IMR-90 (cell line): Measurements from ENCODE around the gene LCK. TPM values are rescaled to one million over a fixed set of nuclear protein-coding genes. Genes with fewer than 3 reads are reported as not detected.

Experiments used
- ATAC-seq: fragments of 200-7000 bp; cut with Tn5 transposase; 2 replicates; pipeline ENCODE4 v1.9.1; 2020; ENCODE audit warnings: low read depth, mild to moderate bottlenecking, moderate library complexity
- BruUV-seq: library from RNA; stranded (reverse); fragments of 400-500 nt; replicated peaks from 2 replicates; lab custom pipeline; 2021; lab: Mats Ljungman, UMichigan
- CTCF ChIA-PET: fragments of 300-600 bp; formaldehyde crosslinking; extraction: SDS; loops from one replicate; lab custom pipeline; 2021; ENCODE audit warnings: antibody characterized with exemption; lab: Yijun Ruan, JAX
- POLR2A ChIA-PET: fragments of 300-600 bp; sonication (Branson Sonifier 250); formaldehyde crosslinking; loops from one replicate; lab custom pipeline; 2022; ENCODE audit warnings: antibody characterized with exemption; ENCODE audit not compliant: unreplicated experiment; lab: Charles Lee
- DNase-seq: peaks from one replicate; pipeline ENCODE4 v3.0.0; 2013
- H2AFZ ChIP-seq: replicated peaks from 2 replicates; pipeline ENCODE3; 2013; ENCODE audit warnings: low read length, mild to moderate bottlenecking; ENCODE audit not compliant: poor library complexity
- H2AK5ac ChIP-seq: 2 replicates; pipeline ENCODE4 v1.6.1; 2013; ENCODE audit warnings: low read depth, low read length, inconsistent platforms
- H2AK9ac ChIP-seq: replicated peaks from 2 replicates; pipeline ENCODE3; 2013; ENCODE audit warnings: mild to moderate bottlenecking, low read depth, low read length, moderate library complexity; ENCODE audit not compliant: poor library complexity
- H2BK120ac ChIP-seq: 2 replicates; pipeline ENCODE4 v1.6.1; 2013; ENCODE audit warnings: low read depth, low read length, inconsistent platforms
- H2BK15ac ChIP-seq: 3 replicates; pipeline ENCODE4 v1.6.1; 2013; ENCODE audit warnings: low read depth, low read length, inconsistent platforms
- H2BK20ac ChIP-seq: 2 replicates; pipeline ENCODE4 v1.6.1; 2013; ENCODE audit warnings: low read depth, mild to moderate bottlenecking, inconsistent platforms, low read length, moderate library complexity
- H2BK5ac ChIP-seq: 2 replicates; pipeline ENCODE4 v1.6.1; 2013; ENCODE audit warnings: mild to moderate bottlenecking, low read depth, low read length, inconsistent platforms; ENCODE audit not compliant: poor library complexity, severe bottlenecking
- H3K14ac ChIP-seq: replicated peaks from 2 replicates; pipeline ENCODE4 v1.6.1; 2013; ENCODE audit warnings: low read depth, low read length, inconsistent platforms
- H3K18ac ChIP-seq: 2 replicates; pipeline ENCODE4 v1.6.1; 2013; ENCODE audit warnings: low read depth, low read length, control low read depth
- H3K23ac ChIP-seq: 2 replicates; pipeline ENCODE4 v1.6.1; 2013; ENCODE audit warnings: low read depth, low read length, inconsistent platforms
- H3K27ac ChIP-seq: 2 replicates; pipeline ENCODE4 v1.5.1; 2013; ENCODE audit warnings: mild to moderate bottlenecking, control low read depth, low read length; ENCODE audit not compliant: insufficient read depth
- H3K27me3 ChIP-seq: 2 replicates; pipeline ENCODE4 v1.6.1; 2013; ENCODE audit warnings: low read length; ENCODE audit not compliant: control insufficient read depth, insufficient read depth
- H3K36me3 ChIP-seq: 2 replicates; pipeline ENCODE4 v1.6.1; 2013; ENCODE audit warnings: low read length, mixed read lengths; ENCODE audit not compliant: control insufficient read depth, insufficient read depth
- H3K4ac ChIP-seq: 2 replicates; pipeline ENCODE4 v1.6.1; 2013; ENCODE audit warnings: low read depth, low read length, inconsistent platforms
- H3K4me1 ChIP-seq: 2 replicates; pipeline ENCODE4 v1.6.1; 2013; ENCODE audit warnings: low read length, mixed read lengths; ENCODE audit not compliant: control insufficient read depth, insufficient read depth
- H3K4me2 ChIP-seq: 2 replicates; pipeline ENCODE4 v1.6.1; 2013; ENCODE audit warnings: low read depth, mild to moderate bottlenecking, control low read depth, low read length, moderate library complexity
- H3K4me3 ChIP-seq: 2 replicates; pipeline ENCODE4 v1.5.1; 2013; ENCODE audit warnings: low read depth, mild to moderate bottlenecking, control low read depth, low read length, moderate library complexity; ENCODE audit not compliant: insufficient read depth
- H3K56ac ChIP-seq: 2 replicates; pipeline ENCODE4 v1.6.1; 2013; ENCODE audit warnings: low read length, inconsistent platforms; ENCODE audit not compliant: insufficient read depth; ENCODE audit errors: extremely low read depth
- H3K79me1 ChIP-seq, 2 experiments: 2 replicates each; pipeline ENCODE4 v1.6.1; 2013; ENCODE audit warnings: low read length in 2 of 2, inconsistent platforms in 1 of 2, low read depth in 1 of 2
- H3K9ac ChIP-seq: 2 replicates; pipeline ENCODE4 v1.6.1; 2013; ENCODE audit warnings: low read depth, low read length, control low read depth
- H3K9me1 ChIP-seq: 2 replicates; pipeline ENCODE4 v1.6.1; 2013; ENCODE audit warnings: low read length, inconsistent platforms; ENCODE audit not compliant: insufficient read depth
- H3K9me3 ChIP-seq: 2 replicates; pipeline ENCODE4 v1.6.1; 2013; ENCODE audit warnings: low read length; ENCODE audit not compliant: control insufficient read depth, insufficient read depth
- H4K20me1 ChIP-seq: 2 replicates; pipeline ENCODE4 v1.6.1; 2013; ENCODE audit warnings: low read length, inconsistent platforms; ENCODE audit not compliant: insufficient read depth
- H4K5ac ChIP-seq: 2 replicates; pipeline ENCODE4 v1.6.1; 2013; ENCODE audit warnings: mild to moderate bottlenecking, low read depth, low read length, control low read depth
- H4K8ac ChIP-seq, 2 experiments: 2 replicates each; pipeline ENCODE4 v1.6.1; 2013; ENCODE audit warnings: low read depth in 2 of 2, low read length in 2 of 2, control low read depth in 1 of 2, inconsistent platforms in 1 of 2
- H4K91ac ChIP-seq: 2 replicates; pipeline ENCODE4 v1.6.1; 2013; ENCODE audit warnings: low read depth, low read length, inconsistent platforms; ENCODE audit not compliant: insufficient read depth
- BHLHE40 ChIP-seq: fragments of 150-350 bp; IDR thresholded peaks from 2 replicates; pipeline ENCODE4 v1.6.1; 2016; ENCODE audit warnings: mild to moderate bottlenecking, low read depth, low read length
- CEBPB ChIP-seq: IDR thresholded peaks from 2 replicates; pipeline ENCODE4 v1.6.1; 2012; ENCODE audit warnings: low read depth, low read length, improper control_type of control experiment
- CHD1 ChIP-seq: IDR thresholded peaks from 2 replicates; pipeline ENCODE4 v1.6.1; 2012; ENCODE audit warnings: low read depth, low read length, improper control_type of control experiment
- ELK1 ChIP-seq: fragments of 150-350 bp; IDR thresholded peaks from 2 replicates; pipeline ENCODE4 v1.6.1; 2016; ENCODE audit warnings: low read depth, mild to moderate bottlenecking, low read length, moderate library complexity, borderline replicate concordance
- FOS ChIP-seq: fragments of 150-350 bp; IDR thresholded peaks from 2 replicates; pipeline ENCODE4 v1.6.1; 2016; ENCODE audit warnings: low read depth, low read length
- MAFK ChIP-seq: IDR thresholded peaks from 2 replicates; pipeline ENCODE4 v1.6.1; 2012; ENCODE audit warnings: low read depth, low read length, improper control_type of control experiment
- MAZ ChIP-seq: IDR thresholded peaks from 2 replicates; pipeline ENCODE4 v1.6.1; 2012; ENCODE audit warnings: low read depth, mild to moderate bottlenecking, low read length, improper control_type of control experiment, moderate library complexity, borderline replicate concordance
- MXI1 ChIP-seq: IDR thresholded peaks from 2 replicates; pipeline ENCODE4 v1.6.1; 2012; ENCODE audit warnings: low read depth, mild to moderate bottlenecking, low read length, moderate library complexity, borderline replicate concordance
- NFE2L2 ChIP-seq: fragments of 150-350 bp; IDR thresholded peaks from 2 replicates; pipeline ENCODE4 v1.6.1; 2016; ENCODE audit warnings: low read depth, mild to moderate bottlenecking, low read length
- POLR2A ChIP-seq: IDR thresholded peaks from 2 replicates; pipeline ENCODE4 v1.6.1; 2012; ENCODE audit warnings: mild to moderate bottlenecking, low read depth, low read length
- RAD21 ChIP-seq: IDR thresholded peaks from 2 replicates; pipeline ENCODE4 v1.6.1; 2012; ENCODE audit warnings: low read length, improper control_type of control experiment
- RFX5 ChIP-seq: IDR thresholded peaks from 2 replicates; pipeline ENCODE4 v1.8.0; 2012; ENCODE audit warnings: low read depth, mild to moderate bottlenecking, low read length, moderate library complexity
- SMC3 ChIP-seq: fragments of 150-350 bp; IDR thresholded peaks from 2 replicates; pipeline ENCODE4 v1.6.1; 2016; ENCODE audit warnings: low read depth, mild to moderate bottlenecking, antibody characterized with exemption, low read length, moderate library complexity
- dilution Hi-C: fragments of 300-500 bp; cut with HindIII; formaldehyde crosslinking; loops from one replicate; pipeline ENCODE4 v1.14.3; 2018; ENCODE audit warnings: low sequenced_read_pairs; ENCODE audit not compliant: unreplicated experiment
- in situ Hi-C: fragments of 300-500 bp; cut with MboI; formaldehyde crosslinking; loops from 3 replicates; pipeline ENCODE4 v1.14.3; 2019; ENCODE audit warnings: low sequenced_read_pairs, inconsistent platforms, mixed read lengths
- intact Hi-C: fragments of 100-400 bp; cut with micrococcal nuclease; formaldehyde crosslinking; loops from 2 replicates; pipeline ENCODE4 v1.10.0; 2022
- polyA plus RNA-seq, 3 experiments: library from polyadenylated mRNA; depleted of rRNA; stranded (reverse); fragments of >200 nt; gene quantifications; 2 replicates each; pipeline ENCODE4 v1.2.3, GENCODE V29; 2012; ENCODE audit warnings: low replicate concordance in 1 of 3
- total RNA-seq: library from RNA; depleted of rRNA; stranded (reverse); fragments of >200 nt; gene quantifications from 2 replicates; pipeline ENCODE4 v1.2.3, GENCODE V29; 2012
- TF ChIP-seq, protein P1 (sequence below): conservative IDR thresholded peaks from 2 replicates; pipeline ENCODE4 v1.5.1; 2012; ENCODE audit warnings: mild to moderate bottlenecking, low read depth, low read length, improper control_type of control experiment
- TF ChIP-seq, protein P2 (sequence below): fragments of 150-350 bp; IDR thresholded peaks from 2 replicates; pipeline ENCODE4 v1.6.1; 2017; ENCODE audit warnings: mild to moderate bottlenecking, antibody characterized with exemption, low read length, low read depth

LCK gene
- total and polyA plus RNA-seq, 2 of the 4 experiments (the other 2 are of a cell fraction): not detected

- Histone ChIP-seq H3K4me2 (no peak overlapping the region), H2BK20ac (no peak overlapping the region), H3K4ac (no peak overlapping the region), H2BK120ac (no peak overlapping the region), H2BK15ac (no peak overlapping the region), H3K79me1 (peaks cover 40 to 78% of the 10 kb centered on the region in 2 experiments), H3K4me1 (no peaks in the 10 kb centered on the region), H3K14ac (no peak overlapping the region), H3K9me1 (peaks cover 12% of the 10 kb centered on the region; the same call in 1 of the 2 replicates), H4K20me1 (peaks cover 35% of the 10 kb centered on the region; the same call in 1 of the 2 replicates), H3K27ac (no peak overlapping the region), H3K56ac (no peak overlapping the region), H4K91ac (no peak overlapping the region), H3K9me3 (no peaks in the 10 kb centered on the region), H3K27me3 (no peaks in the 10 kb centered on the region), H2BK5ac (no peak overlapping the region), H3K36me3 (peaks cover 17% of the 10 kb centered on the region), H3K9ac (no peak overlapping the region), H2AK5ac (no peak overlapping the region), H4K8ac (no peak overlapping the region), H3K23ac (no peak overlapping the region; the same call in 1 of the 2 replicates), H2AFZ (no peak overlapping the region), H3K18ac (no peak overlapping the region), H4K5ac (no peak overlapping the region), H3K4me3 (no peak overlapping the region), H2AK9ac (no peak overlapping the region)
- ATAC-seq: no peak
- CTCF ChIA-PET: no interaction called here
- POLR2A ChIA-PET: no interaction called here
- dilution Hi-C loops: no loop called here
- in situ Hi-C loops: no loop called here
- TF ChIP-seq, protein P1, sequence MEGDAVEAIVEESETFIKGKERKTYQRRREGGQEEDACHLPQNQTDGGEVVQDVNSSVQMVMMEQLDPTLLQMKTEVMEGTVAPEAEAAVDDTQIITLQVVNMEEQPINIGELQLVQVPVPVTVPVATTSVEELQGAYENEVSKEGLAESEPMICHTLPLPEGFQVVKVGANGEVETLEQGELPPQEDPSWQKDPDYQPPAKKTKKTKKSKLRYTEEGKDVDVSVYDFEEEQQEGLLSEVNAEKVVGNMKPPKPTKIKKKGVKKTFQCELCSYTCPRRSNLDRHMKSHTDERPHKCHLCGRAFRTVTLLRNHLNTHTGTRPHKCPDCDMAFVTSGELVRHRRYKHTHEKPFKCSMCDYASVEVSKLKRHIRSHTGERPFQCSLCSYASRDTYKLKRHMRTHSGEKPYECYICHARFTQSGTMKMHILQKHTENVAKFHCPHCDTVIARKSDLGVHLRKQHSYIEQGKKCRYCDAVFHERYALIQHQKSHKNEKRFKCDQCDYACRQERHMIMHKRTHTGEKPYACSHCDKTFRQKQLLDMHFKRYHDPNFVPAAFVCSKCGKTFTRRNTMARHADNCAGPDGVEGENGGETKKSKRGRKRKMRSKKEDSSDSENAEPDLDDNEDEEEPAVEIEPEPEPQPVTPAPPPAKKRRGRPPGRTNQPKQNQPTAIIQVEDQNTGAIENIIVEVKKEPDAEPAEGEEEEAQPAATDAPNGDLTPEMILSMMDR: no peak
- TF ChIP-seq SMC3: no peak
- TF ChIP-seq POLR2A: no peak
- TF ChIP-seq BHLHE40: no peak
- TF ChIP-seq MAZ: no peak
- no peak for TF ChIP-seq FOS
- no peak for TF ChIP-seq MAFK
- TF ChIP-seq, protein P2, sequence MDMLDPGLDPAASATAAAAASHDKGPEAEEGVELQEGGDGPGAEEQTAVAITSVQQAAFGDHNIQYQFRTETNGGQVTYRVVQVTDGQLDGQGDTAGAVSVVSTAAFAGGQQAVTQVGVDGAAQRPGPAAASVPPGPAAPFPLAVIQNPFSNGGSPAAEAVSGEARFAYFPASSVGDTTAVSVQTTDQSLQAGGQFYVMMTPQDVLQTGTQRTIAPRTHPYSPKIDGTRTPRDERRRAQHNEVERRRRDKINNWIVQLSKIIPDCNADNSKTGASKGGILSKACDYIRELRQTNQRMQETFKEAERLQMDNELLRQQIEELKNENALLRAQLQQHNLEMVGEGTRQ: no peak
- TF ChIP-seq CEBPB: no peak
- TF ChIP-seq RAD21: no peak
- no peak for TF ChIP-seq MXI1
- TF ChIP-seq CHD1: no peak
- TF ChIP-seq ELK1: no peak
- TF ChIP-seq RFX5: no peak
- TF ChIP-seq NFE2L2: no peak
- intact Hi-C loops: no loop called here
- BruUV-seq: no TSS peak
- DNase-seq: no peak
Measured at GRCh38 chr1:32299327-32299726, 48.3 kb downstream of the LCK start.
